Measurements from ENCODE around the gene PDE2A.

Gene PDE2A

DNA sequence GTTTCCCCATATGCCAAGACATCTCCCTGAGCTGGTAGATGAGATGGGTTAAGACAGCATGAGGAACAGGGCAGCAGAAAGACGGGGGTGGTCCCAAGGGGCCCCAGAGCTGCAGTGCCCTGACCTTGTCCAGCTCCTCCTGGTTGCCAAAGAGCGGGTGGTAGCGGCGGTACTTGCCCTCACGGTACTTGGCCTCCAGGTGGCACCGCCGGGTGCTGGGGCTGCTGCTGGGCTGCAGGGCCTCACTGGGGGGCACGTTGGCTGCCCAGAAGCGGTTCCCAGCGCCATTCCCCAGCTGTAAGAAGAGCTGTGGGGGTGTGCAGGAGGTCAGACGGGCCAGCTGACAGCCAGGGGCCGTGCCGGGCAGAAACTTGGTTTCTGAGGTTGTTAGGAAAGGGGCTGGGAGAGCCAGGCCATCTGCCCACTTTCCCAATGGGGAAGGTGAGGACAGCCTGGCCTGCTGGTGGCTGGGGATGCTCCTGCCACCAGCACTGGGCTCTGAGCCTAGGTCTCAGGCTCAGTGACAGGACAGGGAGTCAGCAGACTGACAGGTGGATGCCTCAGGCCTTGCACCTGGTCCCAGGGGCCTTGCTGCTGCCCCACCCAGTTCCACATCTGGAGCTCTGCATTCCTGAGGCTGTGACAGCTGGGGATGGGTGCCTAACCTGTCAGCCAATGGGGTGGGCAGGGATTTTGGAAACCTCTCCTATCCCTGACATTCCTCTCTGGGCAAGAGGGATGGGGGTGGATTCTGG is 30.0 kb upstream of the PDE2A start:
- DNase-seq, result no peak

DNA sequence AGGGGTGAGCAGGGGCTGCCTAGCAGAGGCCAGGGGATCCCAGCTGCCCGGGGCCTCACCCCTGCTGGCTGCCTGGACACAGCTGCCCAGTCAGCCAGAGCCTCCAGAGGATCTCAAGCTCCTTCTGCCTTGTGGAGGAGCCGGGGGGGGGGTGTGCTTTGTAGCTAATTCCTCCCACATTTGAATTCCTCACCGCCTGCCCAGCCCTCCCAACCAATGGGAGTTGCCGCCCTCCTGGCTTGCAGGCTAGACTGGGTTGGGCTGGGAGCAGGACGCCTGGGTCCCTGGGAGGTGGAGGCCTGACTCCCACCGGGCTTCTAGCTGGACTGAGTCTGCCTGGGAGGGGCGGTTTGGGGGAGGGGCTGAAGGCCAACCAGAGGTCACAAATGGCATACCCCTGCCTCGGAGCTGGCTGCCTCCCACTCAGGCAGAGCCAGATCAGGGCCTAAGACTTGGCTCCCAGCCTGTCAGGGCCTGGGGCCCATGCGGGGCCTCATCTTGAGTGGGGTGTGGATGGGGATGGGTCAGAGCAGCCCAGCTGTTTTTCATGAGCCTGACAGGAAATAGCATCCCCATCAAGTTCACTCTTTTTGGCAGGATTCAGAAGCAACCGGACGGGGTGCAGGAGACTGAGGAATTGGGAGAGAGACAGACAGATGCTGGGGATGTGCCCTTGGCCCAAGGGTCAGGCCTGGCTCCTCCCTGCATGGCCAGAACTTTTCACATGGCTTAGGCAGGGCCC is 29.2 kb upstream of the PDE2A start:
- no peak for DNase-seq

DNA sequence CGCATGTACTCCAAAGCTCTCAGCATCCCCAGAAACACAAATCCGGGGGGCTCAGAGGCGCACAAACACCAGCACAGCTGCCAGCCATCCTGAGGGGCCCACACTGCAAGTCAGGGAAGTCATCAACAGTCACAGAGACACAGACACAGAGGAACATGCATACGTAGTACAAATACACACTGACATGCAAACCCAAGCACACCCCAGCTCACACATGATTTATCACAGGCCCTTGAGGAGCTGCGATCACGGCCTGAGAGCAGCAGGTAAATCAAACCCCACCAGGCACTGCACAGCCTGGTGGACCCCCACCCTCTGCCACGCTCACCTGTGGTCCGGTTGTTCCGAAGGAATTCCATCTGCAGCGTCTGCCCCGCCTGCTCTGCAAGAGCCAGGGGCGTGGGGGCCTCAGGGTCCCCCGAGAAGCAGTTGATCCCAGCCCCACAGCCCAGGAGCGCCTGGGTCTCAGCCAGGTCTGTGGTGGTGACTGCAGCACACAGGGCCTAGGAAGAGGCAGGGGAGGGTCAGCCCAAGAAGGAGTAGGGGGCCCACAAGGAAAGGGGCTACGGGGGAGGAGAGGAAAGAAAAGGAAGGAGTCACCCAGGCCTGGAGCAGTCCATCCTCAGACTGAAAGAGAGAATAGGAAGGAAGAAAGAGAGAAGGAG is 28.5 kb upstream of the PDE2A start:
- DNase-seq, result no peak

DNA sequence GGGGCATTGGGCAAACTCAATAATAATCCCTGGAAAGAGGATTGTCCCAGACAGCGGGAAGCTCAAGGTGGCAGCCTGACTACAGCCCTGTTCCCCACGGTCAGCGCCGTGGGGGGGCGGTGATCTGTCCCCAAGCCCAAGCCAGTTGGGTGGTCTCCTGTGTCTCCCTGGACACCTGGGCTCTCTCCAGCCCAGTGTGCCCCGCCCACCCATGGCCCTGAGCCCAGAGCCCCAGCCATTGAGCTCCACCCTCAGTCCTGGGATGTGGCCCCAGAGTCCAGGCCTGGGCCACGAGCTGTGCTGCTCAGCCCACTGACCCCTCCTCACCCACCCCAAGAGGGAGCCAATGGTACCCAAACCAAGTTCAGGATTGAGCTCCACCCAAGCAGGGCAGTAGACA is 27.9 kb upstream of the PDE2A start:
- no peak for DNase-seq

DNA sequence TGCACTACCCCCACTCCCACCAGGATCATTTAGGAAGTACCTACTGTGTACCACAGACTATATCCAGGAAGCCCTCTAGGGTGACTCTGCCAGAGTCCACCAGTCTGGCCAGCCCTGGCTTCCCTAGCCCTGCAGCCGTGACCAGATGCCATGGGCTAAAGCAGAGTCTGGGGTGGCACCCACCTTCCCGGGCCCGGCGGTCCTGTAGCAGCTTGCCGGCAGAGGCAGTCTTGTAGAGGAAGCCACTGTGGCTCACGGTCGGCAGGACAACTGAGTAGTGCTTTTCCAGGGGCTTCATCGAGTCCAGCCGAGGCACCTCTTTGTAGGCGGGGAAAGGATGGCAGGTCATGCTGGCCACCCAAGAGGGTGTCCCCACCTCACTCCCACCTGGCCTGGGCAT is 27.2 kb upstream of the PDE2A start:
- DNase-seq, result no peak

DNA sequence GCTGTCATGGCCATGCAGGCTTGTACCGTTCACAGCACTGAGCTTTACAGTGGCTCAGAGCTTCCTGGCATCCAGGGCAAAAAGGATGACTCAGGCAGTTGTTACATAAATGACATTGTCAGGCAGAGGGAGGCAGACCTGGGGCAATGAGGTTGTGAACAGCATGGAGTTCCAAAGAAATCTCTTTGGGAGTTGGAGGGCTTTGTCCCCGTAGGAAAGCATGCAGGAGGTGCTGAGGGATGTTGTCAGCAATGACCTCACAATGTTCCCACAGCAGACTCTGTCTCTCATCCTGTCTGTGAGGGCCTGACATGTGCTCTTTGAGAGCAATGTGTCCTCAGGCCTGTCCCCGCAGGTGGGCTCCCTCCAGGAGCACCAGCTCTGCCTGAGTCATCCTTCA is 25.9 kb upstream of the PDE2A start:
- no peak for DNase-seq

DNA sequence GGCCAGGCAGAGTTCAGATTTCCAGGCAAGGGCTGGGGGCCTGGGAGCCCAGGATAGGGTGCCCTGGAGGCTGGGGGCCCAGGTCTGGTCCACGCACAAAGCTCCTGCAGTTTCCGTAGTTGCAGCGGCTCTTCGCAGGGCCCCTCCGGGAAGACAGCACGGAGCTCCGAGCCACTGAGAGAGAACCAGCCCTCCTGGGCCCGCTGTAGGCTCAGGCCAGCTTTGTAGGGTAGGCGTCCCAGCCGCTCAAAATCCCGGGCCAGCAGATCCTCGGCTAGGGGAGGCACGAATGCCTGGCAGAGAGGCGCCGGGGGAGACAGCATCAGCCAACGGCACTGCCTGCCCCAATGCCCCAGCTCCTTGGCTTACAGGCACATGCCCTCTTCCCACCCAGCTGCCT is 23.6 kb upstream of the PDE2A start:
- no peak for DNase-seq

DNA sequence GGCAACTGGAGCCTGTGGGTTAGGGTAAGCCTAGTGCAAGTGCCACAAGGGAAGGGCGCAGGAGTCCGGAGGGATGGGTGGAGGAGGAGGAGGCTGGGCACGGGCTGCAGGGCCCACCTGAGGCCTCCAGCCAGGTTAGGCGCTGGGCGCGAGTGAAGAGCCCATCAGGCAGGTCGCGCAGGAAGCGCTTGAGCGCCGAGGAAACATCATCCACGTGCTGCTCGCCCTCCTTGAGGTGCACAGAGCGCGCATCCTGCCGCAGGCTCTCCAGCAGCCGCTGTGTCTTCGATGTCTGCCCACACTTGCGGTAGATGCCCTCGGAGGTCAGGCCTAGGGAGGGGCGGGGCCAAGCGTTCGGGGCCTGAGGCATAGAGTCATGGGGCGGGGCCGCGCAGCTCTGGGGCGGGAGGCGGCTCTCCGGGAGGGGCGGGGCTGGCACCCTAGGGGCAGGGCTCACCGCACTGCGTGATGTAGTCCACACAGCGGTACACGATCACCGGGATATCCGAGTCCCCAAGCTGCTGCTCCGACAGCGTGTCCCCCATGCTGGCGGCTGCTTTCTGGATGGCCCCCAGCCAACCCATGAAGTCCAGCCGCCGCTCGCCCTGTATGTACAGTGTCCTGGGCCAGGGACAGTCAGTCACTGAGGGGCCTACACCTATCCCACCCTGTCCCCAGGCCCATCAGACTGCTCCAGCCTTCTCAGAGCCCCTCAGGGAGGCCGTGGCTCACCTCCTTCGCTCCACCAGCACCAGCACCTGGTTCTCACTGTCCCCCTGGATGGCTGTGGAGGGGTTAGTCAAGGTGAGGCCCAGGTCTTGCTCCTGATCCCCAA is 22.9 kb upstream of the PDE2A start:
- no peak for DNase-seq

DNA sequence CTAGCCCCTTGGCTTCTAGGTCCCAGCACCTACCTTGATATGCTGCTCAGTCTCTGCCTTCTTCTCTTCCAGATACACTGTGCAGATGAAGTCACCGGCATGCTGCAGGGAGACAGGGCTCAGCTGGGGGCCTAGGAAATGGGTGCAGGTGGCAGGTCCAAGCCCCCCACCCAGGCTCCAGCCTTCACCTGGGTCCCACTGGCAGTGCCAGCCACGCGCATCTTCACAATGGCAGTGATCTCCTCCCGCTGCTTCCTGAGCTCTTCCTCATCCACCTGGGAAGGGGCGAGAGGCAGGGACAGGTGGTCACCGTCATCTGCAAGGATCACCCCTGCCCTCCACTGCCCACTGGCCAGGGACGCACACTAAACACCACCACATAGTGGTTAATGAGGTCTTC is 21.1 kb upstream of the PDE2A start:
- no peak for DNase-seq

DNA sequence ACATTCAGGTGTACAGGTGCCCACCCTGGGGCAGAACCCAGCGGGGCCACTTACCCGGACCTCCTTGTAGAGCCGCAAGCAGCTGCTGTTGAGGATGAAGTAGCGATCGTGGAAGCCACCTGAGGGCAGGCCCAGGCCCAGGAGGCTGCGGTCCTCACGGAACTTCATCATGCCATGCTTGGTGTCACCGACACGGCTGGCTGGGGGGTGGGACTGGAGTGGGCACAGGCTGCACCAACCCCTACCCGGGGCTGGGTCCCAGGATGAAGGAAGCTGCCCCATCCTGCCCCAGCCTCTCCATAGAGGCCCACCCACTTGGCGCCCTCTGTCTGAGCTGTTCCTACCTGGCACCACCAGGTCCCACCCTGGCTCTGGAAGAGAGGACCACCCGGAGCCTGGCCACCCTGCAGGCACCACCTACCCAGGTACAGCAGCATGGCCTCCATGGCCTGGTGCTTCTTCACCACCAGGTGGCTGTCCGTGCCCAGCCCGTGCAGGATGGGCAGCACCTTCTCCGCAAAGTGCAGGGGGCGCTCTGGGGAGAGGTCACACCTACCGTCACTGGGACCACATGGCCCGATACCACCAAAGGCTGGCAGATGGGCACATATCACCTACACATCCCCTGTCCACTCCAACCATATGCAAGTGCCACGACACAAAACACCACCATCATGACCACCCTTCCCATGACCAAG is 19.2 kb upstream of the PDE2A start:
- DNase-seq, result no peak

DNA sequence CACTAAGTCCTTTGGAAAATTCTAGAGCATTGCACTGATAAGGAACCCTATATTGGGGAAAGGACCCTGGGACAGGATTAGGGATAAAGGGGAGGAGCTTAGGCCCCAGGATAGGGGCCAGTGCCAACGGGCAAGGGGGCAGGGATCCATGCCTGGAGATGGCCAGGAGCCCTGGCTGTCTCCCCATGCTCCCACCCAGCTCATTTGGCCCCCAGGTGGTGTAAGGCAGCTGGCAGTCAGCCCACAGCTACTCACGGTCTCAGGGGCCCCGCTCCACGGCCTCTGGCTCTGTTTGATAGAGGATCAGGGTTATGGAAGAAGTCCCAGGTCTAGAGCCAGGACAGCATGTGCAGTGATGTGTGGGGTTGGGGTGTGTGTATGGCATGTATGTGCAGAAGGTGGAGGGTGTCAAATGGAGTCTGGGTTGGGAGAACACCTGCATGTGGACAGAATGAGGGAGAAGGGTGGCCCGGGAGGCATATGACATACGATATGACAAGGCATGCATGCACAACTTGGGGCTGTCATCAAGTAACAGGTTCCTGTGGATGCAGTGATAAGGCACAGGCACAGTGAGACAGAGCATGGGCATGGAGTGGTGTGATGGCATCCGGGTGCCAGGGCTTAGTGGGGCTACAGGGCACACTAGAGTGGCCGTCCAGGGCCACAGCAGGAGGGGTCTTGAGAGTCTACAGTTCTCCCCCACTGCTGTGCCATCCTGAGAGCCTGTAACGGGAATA is 18.4 kb upstream of the PDE2A start:
- DNase-seq, result no peak

DNA sequence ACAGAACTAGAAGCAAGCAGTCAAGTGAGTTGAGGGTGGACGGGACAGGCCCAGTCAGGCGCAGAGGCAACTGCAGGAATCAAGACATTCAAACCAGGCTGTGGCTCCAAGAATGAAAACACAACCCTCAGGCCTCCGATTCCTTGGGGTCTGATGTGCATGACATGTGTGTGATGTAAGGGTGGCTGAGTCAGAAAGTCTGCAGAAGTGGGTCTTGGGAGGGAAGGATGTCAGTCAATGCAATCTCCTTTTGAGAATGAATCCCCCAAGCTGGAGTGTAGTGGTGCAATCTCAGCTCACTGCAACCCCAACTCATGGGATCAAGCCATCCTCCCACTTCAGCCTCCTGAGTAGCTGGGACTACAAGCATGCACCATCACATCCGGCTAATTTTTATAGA is 15.9 kb upstream of the PDE2A start:
- no peak for DNase-seq

DNA sequence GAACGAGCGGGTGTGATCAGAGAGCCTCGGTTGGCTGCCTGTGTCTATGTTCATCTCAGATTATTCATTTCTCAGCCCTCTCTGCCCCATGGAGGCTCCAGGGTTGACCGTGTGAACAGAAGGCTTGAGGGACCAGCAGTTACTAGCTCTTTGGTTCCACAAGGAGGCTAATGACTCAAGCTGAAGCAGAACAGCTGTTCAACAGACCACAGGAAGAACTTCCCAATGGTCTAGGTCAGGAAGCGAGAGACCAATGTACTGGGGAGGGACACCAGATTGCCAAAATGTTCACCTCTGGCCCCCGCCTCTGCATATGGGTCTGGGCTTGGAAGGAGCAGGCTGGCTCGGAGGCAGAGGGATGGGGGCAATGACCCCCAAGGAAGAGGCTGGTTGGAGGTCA is 14.7 kb upstream of the PDE2A start:
- DNase-seq, result no peak

DNA sequence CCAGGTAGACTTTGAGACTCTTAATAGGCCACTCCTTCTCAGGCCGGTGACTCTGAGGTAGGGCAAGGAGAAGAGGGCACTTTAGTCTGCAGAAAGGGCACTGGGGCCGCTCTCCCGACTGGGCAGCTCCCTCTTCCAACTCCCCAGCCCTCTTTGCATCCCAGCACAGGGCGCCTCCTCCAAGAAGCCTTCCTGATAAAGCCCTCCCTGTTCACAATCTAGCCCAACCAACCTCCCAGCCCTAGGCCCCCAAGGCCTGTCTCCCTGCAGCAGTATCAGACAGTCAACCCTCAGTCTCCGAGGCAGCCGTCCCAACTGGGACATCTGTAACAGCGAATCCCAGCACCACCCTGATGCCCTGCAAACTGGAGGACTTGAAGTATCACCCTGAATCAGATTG is 14.3 kb upstream of the PDE2A start:
- no peak for DNase-seq

DNA sequence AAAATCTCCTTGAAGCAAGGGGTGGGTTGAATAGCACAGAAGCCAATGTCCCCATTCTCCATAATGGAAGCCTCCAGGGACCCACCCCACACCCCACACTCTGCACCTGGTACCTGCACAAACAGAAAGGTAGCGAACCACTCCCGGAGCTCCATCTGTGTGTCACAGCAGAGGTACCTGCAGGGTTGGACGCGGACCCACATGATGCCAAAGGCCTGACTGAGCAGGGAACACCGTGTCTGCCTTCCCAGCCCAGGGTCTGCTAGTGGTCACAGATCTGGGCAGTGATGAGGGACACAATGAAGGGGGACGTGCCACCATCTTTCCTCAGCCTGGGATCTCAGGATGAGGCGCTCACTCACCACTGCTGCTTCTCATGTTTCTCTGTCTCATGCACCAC is 13.1 kb upstream of the PDE2A start:
- no peak for DNase-seq

DNA sequence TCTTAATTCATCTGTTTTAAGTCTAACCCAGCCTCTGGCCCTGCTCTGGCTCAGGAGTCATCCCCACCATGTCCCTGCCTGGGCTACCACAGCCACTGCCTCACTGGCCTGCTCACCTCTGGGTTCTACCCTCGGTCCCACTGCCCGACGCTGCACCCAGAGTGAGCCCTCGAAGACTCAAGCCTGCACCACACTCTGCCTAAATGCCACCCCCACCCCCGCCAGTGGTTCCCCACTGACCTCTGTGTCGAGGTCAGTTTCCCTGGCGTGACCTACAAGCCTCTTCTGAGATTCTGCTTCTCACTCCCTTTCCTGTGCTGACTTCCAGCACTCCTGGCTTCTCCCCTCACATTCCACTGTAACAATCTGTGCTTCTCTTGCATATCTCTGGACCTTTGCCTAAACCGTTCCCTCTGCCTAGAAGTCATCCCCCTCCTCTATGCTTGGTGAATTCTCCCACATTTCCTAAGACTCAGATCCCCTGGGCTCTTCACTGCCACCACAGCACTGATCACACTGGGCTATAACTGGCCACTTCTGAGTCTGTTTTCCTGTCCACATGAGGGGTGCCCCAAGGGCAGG is 12.5 kb upstream of the PDE2A start:
- DNase-seq, result no peak

DNA sequence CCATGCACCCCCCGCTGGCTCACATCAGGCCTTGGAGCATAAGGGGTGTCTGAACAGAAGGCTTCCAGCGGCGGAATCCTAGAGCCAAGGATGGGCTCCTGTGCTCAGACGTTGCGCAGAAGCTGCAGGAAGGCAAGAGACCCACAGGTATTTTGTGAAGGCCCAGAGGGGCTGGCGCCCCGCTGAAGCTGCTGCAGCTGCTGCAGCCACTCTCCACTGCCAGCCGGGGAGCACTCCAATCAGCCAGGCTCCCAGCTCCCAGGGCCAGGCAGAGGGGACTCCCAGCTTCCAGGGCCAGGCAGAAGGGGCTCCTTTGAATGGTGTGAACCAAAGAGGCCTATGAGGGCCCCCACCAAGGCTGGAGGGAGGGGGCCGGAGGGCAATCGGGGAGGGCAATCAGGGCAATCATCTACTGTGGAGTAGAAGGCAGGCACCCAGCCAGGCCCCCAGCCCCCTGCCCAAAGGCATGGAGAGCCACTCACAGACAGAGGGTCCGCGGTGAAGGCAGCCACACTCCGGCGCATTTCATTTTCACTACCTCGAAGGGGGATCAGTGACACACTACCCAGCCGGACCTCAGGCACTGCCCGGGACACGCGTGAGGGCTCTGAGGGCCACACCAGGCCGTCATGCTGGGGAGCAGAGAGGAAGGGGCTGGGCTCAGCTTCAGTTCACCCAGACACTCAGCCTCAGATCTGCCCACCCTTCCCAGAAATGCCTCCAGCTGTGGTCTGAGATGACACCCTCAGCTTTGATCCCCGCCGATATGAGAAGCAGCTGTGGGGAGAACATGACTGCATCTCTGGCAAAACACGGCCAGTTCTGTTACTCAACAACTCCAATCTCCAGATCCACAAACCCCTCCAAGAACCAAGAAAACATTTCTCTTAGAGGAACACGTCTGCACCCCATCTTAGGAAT is 11.6 kb upstream of the PDE2A start:
- peak in 1 of 2 donors; percentile 18 for DNase-seq

DNA sequence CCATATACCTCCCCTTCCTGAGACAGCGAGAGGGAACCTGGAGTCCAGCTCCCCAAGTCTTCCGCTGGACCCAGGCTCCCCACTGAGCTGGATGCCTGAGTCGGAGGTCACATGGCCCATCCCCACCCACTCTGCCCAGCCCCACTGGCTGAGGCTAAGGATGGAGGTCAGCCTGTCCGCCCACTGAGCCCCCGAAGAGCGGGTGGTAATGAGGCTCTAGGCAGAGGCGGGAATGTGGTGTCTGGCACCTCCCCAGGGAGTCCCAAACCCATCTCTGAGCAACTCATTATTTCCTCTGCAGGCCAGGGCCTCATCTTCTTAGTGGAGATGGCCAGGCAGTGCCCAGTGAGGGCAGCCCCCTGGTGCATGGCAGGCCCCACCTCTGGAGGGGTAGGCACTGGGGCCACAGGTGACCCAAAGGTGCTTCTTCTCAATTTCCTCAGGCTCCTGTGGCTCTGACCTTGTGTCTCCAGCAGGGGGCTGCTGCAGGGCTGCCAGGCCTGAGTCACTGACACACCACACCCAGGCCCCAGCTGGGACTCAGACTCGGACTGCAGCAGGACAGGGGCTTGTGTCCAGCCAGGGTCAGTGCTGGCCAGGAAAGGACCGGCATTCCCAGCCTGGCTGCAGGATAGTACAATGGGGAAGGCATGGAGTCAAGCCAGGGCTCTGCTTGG is 10.2 kb upstream of the PDE2A start:
- DNase-seq, result peak; percentile 28 to 41

DNA sequence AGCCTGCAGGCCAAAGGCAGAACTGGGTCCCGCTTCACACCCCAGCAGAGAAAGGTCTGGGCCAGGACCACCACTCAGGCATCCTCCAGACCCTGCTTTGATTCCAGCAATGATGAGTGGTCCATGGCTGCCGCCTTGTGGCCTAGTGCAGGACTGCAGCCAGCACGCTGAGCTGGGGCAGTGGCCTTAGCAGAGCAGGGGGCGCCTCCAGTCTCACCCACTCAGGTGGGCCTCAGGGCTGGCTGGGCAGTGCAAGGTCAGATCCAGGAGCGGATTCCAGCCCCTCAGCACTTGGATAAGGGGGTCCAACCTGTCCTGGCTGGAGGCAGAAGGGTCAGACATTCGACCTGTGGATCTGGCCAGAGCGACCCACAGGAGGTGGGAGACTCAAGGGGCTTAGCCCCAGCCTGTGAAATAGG is 9.6 kb upstream of the PDE2A start:
- DNase-seq, result peak; percentile 47 to 64

DNA sequence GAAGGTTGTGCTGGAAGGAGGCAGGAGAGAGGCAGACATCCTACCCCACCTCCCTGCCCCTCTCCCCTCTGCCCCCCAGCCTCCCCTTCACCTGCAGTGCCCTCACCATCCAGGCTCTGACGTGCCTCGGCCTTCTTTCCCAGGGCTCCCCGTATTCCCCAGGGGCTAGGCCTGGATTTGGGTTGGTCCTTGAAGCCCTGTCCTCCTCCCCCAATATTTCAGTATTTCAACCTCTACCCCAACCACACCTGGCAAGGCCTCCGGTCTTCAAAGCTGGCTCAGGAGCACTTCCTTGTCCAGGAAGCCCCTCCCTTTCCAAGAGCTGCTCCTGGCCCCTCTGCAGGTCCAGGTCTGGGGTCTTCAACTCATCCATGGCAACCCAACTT is 8.6 kb upstream of the PDE2A start:
- no peak for DNase-seq

Measured in CD4-positive, alpha-beta T cell treated with Interferon alpha-2 for 1 hour (primary cell).